Gastroesophageal sphincter (tissue), 4 donors: Measurements from ENCODE around the gene PPIL4. TPM values are rescaled to one million over a fixed set of nuclear protein-coding genes. Genes with fewer than 3 reads are reported as not detected.

ENCODE experiments used
- ATAC-seq: fragments of 150-250 bp; one replicate; pipeline ENCODE4 v1.9.1; 2016; ENCODE audit warnings: mild to moderate bottlenecking, moderate library complexity
- H3K27ac ChIP-seq, 4 donors: fragments of 200-600 bp; sonication (generic) in 3 of 4; 1 replicate in 3 of 4; 2 replicates in 1 of 4; pipeline ENCODE4 v1.5.1; 2016 to 2019
- H3K27me3 ChIP-seq: fragments of 200-600 bp; sonication (generic); one replicate; pipeline ENCODE4 v1.5.1; 2019
- H3K36me3 ChIP-seq, 2 donors: fragments of 200-600 bp; sonication (generic); one replicate each; pipeline ENCODE4 v1.5.1; 2019; ENCODE audit warnings: control low read depth in 1 of 2
- H3K4me1 ChIP-seq, 3 donors: fragments of 200-600 bp; sonication (generic); 1 replicate in 2 of 3; 2 replicates in 1 of 3; pipeline ENCODE4 v1.5.1; 2016 to 2019; ENCODE audit warnings: control low read depth in 2 of 3
- H3K4me3 ChIP-seq, 2 donors: fragments of 200-600 bp; sonication (generic); one replicate each; pipeline ENCODE4 v1.5.1; 2019; ENCODE audit warnings: mild to moderate bottlenecking in 1 of 2, moderate library complexity in 1 of 2
- H3K9me3 ChIP-seq, 3 donors: fragments of 200-600 bp; sonication (generic); one replicate each; pipeline ENCODE4 v1.5.1; 2017 to 2019; ENCODE audit warnings: control low read depth in 2 of 3
- CTCF ChIP-seq, 4 experiments: fragments of 200-600 bp in 2 of 4; fragments of 450-650 bp in 2 of 4; sonication (generic) in 1 of 4; IDR thresholded peaks; one replicate each; pipeline ENCODE4 v1.5.1; 2017 to 2019; ENCODE audit warnings: antibody characterized with exemption in 4 of 4, mild to moderate bottlenecking in 2 of 4, moderate library complexity in 2 of 4
- EP300 ChIP-seq: sonication (generic); formaldehyde crosslinking; IDR thresholded peaks from one replicate; pipeline ENCODE4 v1.6.1; 2017; ENCODE audit warnings: antibody characterized with exemption, mild to moderate bottlenecking
- POLR2A ChIP-seq, 2 donors: fragments of 450-650 bp; IDR thresholded peaks; one replicate each; pipeline ENCODE4 v1.6.1; 2017; ENCODE audit warnings: antibody characterized with exemption in 2 of 2, mild to moderate bottlenecking in 2 of 2, moderate library complexity in 1 of 2
- POLR2AphosphoS5 ChIP-seq: sonication (generic); formaldehyde crosslinking; IDR thresholded peaks from one replicate; pipeline ENCODE4 v1.6.1; 2017; ENCODE audit warnings: antibody characterized with exemption
- WGBS, 2 donors: methylation state at CpG; one replicate each; pipeline ENCODE4 v1.1.5; 2018; ENCODE audit warnings: low coverage in 1 of 2; 5-methylcytosine and 5-hydroxymethylcytosine counted together
- total RNA-seq, 4 donors: library from RNA; depleted of rRNA; stranded (reverse); fragments of >200 nt; gene quantifications; one replicate each; pipeline ENCODE4 v1.1.0, GENCODE V29; 2016

The PPIL4 gene
- total RNA-seq, 4 donors from 2014 or later = 23.5 to 47.2 (median 39.3) TPM

DNA sequence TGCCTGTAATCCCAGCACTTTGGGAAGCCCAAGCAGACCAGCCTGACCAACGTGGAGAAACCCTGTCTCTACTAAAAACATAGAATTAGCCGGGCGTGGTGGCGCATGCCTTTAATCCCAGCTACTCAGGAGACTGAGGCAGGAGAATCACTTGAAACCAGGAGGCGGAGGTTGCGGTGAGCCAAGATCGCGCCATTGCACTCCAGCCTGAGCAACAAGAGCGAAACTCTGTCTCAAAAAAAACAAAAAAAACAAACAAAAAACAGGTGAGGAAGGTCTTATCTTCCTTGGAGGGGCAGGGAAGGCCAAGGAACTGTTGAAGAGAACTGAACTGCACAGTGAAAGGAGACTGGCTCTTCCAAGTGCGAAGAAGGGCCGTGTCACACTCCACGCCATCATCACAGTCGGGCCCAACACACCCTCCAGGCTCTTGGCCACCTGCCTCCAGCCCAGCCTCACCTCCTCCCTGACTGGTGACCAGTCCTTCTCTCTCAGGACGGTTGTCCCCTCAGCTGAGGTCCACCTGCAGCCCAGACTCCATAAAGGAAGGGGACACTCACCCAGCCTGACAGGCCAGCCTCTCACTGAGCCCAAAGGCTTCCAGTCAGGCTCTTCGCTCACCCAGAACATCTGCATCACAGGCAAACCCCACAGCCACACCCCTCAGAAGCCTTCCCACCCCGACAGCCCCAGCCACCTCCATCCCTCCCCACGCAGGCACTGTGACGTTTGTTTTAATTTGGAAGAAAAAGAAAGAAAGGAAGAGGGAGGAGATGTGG is 65.2 kb downstream of the PPIL4 start:
- Histone ChIP-seq H3K27ac (no peak overlapping the region), H3K27me3 (no peaks in the 10 kb centered on the region), H3K36me3 (no peaks in the 10 kb centered on the region), H3K9me3 (no peaks in the 10 kb centered on the region), H3K4me3 (no peak overlapping the region), H3K4me1 (peaks cover 0 to 8% (median 0%) of the 10 kb centered on the region in 3 donors)
- ATAC-seq = no peak
- TF ChIP-seq EP300 (no peak), POLR2A (IDR thresholded peaks at IDR 0.05) (no peak), CTCF (IDR thresholded peaks at IDR 0.05) (no peak), POLR2AphosphoS5 (no peak)
- 87 to 100% methylated on average over 9 to 10 of the region's 18 CpGs for WGBS, 2 donors

- no peak for TF ChIP-seq POLR2AphosphoS5
- no peak for TF ChIP-seq EP300
- no peak for TF ChIP-seq CTCF (IDR thresholded peaks at IDR 0.05)
- no peak for TF ChIP-seq POLR2A (IDR thresholded peaks at IDR 0.05)
- no peak for ATAC-seq
- WGBS, 2 donors = 81 to 96% methylated on average over 4 to 5 of the region's 5 CpGs
Observed at GRCh38 chr6:149478631-149479314, 67.1 kb downstream of the PPIL4 start.

DNA sequence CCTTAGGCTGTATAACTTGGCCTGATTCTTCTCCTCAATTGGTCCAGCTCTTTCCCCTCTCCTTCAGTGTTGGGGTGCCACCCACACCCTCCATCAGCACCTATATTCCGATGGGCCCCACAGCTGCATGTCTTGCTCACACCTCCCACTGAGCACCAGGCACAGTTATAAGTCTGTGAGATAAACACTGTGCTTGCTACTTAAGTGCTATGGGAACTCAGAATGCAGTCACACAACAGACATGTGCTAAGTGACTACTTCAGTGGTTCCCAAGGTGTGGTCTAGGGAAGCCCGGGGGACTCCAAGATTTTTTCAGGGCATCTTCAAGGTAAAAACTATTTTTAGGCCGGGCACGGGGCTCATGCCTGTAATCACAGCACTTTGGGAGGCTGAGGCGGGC is 68.3 kb downstream of the PPIL4 start:
- TF ChIP-seq POLR2AphosphoS5 = no peak
- TF ChIP-seq EP300 = no peak
- TF ChIP-seq CTCF (IDR thresholded peaks at IDR 0.05) = no peak
- TF ChIP-seq POLR2A (IDR thresholded peaks at IDR 0.05) = no peak
- no peak overlapping the region for H3K27ac ChIP-seq
- no peak for ATAC-seq
- H3K4me3 ChIP-seq = no peak overlapping the region
- H3K4me1 ChIP-seq = peaks cover 0 to 3% (median 0%) of the 10 kb centered on the region in 3 donors
- no peaks in the 10 kb centered on the region for H3K9me3 ChIP-seq
- no peaks in the 10 kb centered on the region for H3K27me3 ChIP-seq
- 94 to 100% methylated on average over 1 to 4 of the region's 5 CpGs for WGBS, 2 donors
- H3K36me3 ChIP-seq = no peaks in the 10 kb centered on the region

More at GRCh38 chr6:149478631-149479314, 67.1 kb downstream of the PPIL4 start:
- Histone ChIP-seq H3K27ac (no peak overlapping the region), H3K36me3 (no peaks in the 10 kb centered on the region), H3K4me1 (peaks cover 0 to 8% (median 0%) of the 10 kb centered on the region in 3 donors), H3K4me3 (no peak overlapping the region), H3K9me3 (no peaks in the 10 kb centered on the region), H3K27me3 (no peaks in the 10 kb centered on the region)

DNA sequence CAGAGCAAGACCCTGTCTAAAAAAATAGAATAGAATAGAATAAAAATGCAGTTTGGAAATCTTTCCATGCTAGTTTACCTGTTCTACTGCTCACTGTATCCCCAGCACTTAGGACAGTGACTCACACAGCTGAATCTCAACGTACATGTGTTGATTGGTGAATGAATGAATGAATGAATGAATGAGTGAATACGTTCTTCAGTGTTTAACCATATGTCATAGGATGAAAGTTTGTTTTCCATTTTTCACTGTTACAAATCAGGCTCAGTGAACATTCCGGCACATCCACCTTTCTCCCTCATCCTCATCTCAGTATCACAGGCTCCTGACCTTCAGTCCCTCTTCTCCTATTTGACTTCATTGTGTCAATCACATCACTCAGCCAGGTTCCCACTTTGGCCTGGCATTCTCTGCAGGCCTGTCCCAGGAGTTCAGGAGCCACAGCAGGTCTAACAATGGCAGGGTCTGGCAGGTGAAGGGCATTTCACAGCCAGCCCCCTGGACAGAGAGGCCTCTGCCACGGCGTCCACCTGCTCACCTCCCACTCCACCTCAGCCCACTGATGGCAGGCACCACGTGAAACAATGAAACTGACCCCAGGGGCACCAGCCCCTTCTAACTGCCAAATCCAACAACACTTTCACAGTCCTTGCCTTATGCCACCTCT is 68.9 kb downstream of the PPIL4 start:
- no peaks in the 10 kb centered on the region for H3K36me3 ChIP-seq
- no peaks in the 10 kb centered on the region for H3K27me3 ChIP-seq
- TF ChIP-seq POLR2A (IDR thresholded peaks at IDR 0.05) = no peak
- no peak for TF ChIP-seq POLR2AphosphoS5
- no peak for TF ChIP-seq CTCF (IDR thresholded peaks at IDR 0.05)
- TF ChIP-seq EP300 = no peak
- no peak for ATAC-seq
- H3K27ac ChIP-seq = no peak overlapping the region
- H3K4me3 ChIP-seq = no peak overlapping the region
- no peaks in the 10 kb centered on the region for H3K9me3 ChIP-seq
- no peaks in the 10 kb centered on the region for H3K4me1 ChIP-seq
- WGBS, 2 donors = 58 to 64% methylated on average over 3 to 5 of the region's 6 CpGs
